ENCODE data around the gene ARID5A. TPM values are rescaled to one million over a fixed set of nuclear protein-coding genes. Genes with fewer than 3 reads are reported as not detected.

ARID5A gene
- total RNA-seq, 4 donors from 2014 or later, result 40.0 to 98.5 (median 53.9) TPM

GRCh38 chr2:96523659-96524481 lies 12.7 kb upstream of the ARID5A start:
- ATAC-seq, result no peak
- H3K27me3 ChIP-seq, result no peaks in the 10 kb centered on the region
- no peak for TF ChIP-seq POLR2AphosphoS5 (IDR thresholded peaks at IDR 0.05)
- no peak for TF ChIP-seq POLR2A (IDR thresholded peaks at IDR 0.05)
- no peak for TF ChIP-seq CTCF (IDR thresholded peaks at IDR 0.05)
- no peak for TF ChIP-seq EP300 (IDR thresholded peaks at IDR 0.05)
- H3K27ac ChIP-seq, result no peak overlapping the region
- no peaks in the 10 kb centered on the region for H3K36me3 ChIP-seq
- peaks cover 5 to 25% (median 7%) of the 10 kb centered on the region in 3 donors for H3K4me1 ChIP-seq
- 32 to 39% methylated on average over 3 to 8 of the region's 11 CpGs for WGBS, 2 donors (ENCODE audit: low coverage in 1 of 2)
- no peaks in the 10 kb centered on the region for H3K9me3 ChIP-seq
- no peak overlapping the region for H3K4me3 ChIP-seq

GRCh38 chr2:96524482-96525210 lies 11.9 kb upstream of the ARID5A start:
- no peaks in the 10 kb centered on the region for H3K9me3 ChIP-seq
- H3K27ac ChIP-seq, result no peak overlapping the region
- no peaks in the 10 kb centered on the region for H3K36me3 ChIP-seq
- H3K4me3 ChIP-seq, result no peak overlapping the region
- WGBS, 2 donors (ENCODE audit: low coverage in 1 of 2), result 78 to 85% methylated on average over 3 to 5 of the region's 15 CpGs
- peaks cover 5 to 33% (median 11%) of the 10 kb centered on the region in 3 donors for H3K4me1 ChIP-seq
- no peak for ATAC-seq
- no peak for TF ChIP-seq CTCF (IDR thresholded peaks at IDR 0.05)
- no peak for TF ChIP-seq POLR2AphosphoS5 (IDR thresholded peaks at IDR 0.05)
- TF ChIP-seq POLR2A (IDR thresholded peaks at IDR 0.05), result no peak
- no peak for TF ChIP-seq EP300 (IDR thresholded peaks at IDR 0.05)
- no peaks in the 10 kb centered on the region for H3K27me3 ChIP-seq

GRCh38 chr2:96525211-96525507 lies 11.4 kb upstream of the ARID5A start:
- peaks cover 5 to 38% (median 11%) of the 10 kb centered on the region in 3 donors for H3K4me1 ChIP-seq
- no peaks in the 10 kb centered on the region for H3K27me3 ChIP-seq
- WGBS, 2 donors (ENCODE audit: low coverage in 1 of 2), result no CpG with 5 or more reads among the region's 4 CpGs
- H3K9me3 ChIP-seq, result no peaks in the 10 kb centered on the region
- H3K36me3 ChIP-seq, result no peaks in the 10 kb centered on the region
- H3K4me3 ChIP-seq, result no peak overlapping the region
- TF ChIP-seq CTCF (IDR thresholded peaks at IDR 0.05), result no peak
- TF ChIP-seq POLR2A (IDR thresholded peaks at IDR 0.05), result no peak
- no peak for TF ChIP-seq EP300 (IDR thresholded peaks at IDR 0.05)
- TF ChIP-seq POLR2AphosphoS5 (IDR thresholded peaks at IDR 0.05), result no peak
- no peak for ATAC-seq
- no peak overlapping the region for H3K27ac ChIP-seq

- H3K9me3 ChIP-seq, result no peaks in the 10 kb centered on the region
- no peaks in the 10 kb centered on the region for H3K27me3 ChIP-seq
- TF ChIP-seq POLR2A (IDR thresholded peaks at IDR 0.05) (no peak), POLR2AphosphoS5 (IDR thresholded peaks at IDR 0.05) (no peak), CTCF (IDR thresholded peaks at IDR 0.05) (no peak), EP300 (IDR thresholded peaks at IDR 0.05) (no peak)
- H3K4me3 ChIP-seq, result no peak overlapping the region
- H3K27ac ChIP-seq, result peak overlapping the region in 1 of 4 donors; percentile 100
- WGBS, 2 donors (ENCODE audit: low coverage in 1 of 2), result 100% methylated on average over 2 of the region's 12 CpGs; no CpG with 5 or more reads in 1 of the 2 donors
- peaks cover 5 to 48% (median 12%) of the 10 kb centered on the region in 3 donors for H3K4me1 ChIP-seq
- no peaks in the 10 kb centered on the region for H3K36me3 ChIP-seq
- ATAC-seq, result no peak
Measured at GRCh38 chr2:96526101-96526591, 10.4 kb upstream of the ARID5A start.
